Amygdala (tissue), 56 donors: ENCODE data around the gene SH3PXD2B.
A peak's percentile ranks its signal among the peaks of the same experiment; 100 is the strongest.
"Not testable (repeated sequence)": the region's sequence is repeated elsewhere in the genome, so short reads cannot be mapped to it uniquely, and the experiment has no call there.

Experiments used
- DNase-seq, 56 donors: peaks; one replicate each; lab custom pipeline; 2025; lab: John Stamatoyannopoulos, UW

Gene SH3PXD2B

GRCh38 chr5:172407822-172408221, 46.5 kb downstream of the SH3PXD2B start:
- no peak for DNase-seq

- DNase-seq = peak in 6 of 56 donors; percentile 13 to 79 (median 30)
These were observed 47.1 kb downstream of the SH3PXD2B start for GRCh38 chr5:172407241-172407691.

DNA sequence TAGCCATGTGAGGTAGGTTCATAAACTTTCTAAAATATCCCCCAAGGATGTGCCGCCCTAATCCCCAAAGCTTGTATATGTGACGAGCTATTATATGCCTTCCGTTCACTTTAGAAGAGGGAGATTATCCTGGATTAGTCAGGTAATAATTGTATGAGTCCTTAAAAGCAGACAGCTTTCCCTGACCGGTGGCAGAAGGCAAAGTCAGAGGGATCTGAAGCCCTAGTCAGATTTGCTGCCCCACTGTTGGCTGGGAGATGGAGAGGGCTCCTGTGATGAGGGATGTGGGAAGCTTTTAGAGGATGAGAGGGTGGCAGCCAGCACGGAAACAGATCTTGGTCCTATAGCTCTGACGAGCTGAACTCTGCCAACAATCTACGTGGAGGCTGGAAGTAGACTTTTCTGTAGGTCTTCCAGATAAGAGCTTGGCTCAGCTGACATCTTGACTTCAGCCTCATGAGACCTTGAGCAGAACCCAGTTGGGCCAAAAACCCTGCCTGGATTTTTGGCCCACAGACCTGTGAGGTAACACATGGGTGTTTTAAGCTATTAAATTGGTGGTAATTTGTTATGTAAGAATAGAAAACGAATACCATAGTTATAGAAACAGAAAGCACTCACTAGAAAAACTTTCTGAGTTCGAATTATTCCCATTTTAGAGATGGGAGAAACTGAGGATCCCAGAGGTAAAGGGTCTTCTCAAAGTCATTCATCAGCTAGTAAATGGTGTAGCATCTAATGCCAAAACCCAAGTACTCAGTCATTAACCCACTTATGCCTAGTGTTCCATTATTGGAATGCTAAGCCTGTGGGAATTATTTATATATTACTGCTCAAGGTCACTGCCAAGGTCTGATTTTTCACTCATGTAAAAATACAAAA, 48.9 kb downstream of the SH3PXD2B start:
- no peak for DNase-seq

GRCh38 chr5:172404746-172405145, 49.6 kb downstream of the SH3PXD2B start:
- DNase-seq = no peak

DNA sequence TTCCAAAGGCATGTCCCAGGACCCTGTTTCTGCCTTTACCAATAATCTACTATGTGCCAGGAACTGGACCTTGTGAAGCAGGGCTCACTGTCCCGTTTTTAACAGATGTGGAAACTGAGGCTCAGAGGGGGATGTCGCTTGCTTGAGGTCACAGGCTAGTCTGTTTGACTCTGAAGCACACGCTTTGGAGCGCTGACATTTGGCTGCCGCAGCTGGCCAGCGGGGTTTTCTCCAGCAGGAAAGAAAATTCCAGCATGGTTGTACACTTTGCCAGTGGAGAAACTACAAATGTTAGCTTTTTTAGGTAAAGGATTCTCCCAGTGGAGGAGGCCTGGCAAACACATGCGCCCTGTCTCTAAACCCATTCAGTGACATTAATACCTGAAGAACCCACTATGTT, 50.5 kb downstream of the SH3PXD2B start:
- peak in 1 of 56 donors; percentile 18 for DNase-seq

- DNase-seq = peak in 53 of 56 donors; percentile 21 to 89 (median 76)
These were observed 51.0 kb downstream of the SH3PXD2B start for GRCh38 chr5:172403189-172403796.

DNA sequence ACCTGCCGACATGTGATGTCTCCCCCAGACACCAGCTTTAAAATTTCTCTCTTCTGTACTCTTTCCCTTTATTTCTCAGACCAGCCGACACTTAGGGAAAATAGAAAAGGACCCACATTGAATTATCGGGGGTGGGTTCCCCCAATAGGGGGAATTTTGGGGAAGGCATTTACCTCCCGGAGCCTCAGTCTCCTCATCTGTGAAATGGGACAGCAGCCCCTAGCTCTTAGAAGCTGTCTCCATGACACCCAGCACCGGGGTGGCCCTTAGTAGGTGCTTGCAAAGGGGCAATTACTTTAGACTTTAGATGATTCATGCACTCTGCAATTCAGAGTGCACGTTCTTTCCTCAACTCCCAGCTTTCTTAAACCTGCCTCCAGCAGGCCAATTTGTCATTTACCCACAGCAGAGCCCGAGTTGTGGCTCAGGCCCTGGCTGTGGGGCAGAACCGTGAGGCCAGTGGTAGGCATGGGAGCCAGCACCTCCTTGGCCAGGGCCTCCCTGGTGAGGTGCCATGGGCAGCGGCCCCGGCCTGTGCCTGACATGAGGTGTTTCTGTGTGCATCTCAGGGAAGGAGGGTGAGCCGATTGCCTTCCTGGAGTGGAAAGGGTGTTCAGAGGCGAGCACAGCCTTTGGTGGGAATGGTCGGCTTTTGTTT, 51.7 kb downstream of the SH3PXD2B start:
- peak in 11 of 56 donors; percentile 49 to 86 (median 74) for DNase-seq

DNA sequence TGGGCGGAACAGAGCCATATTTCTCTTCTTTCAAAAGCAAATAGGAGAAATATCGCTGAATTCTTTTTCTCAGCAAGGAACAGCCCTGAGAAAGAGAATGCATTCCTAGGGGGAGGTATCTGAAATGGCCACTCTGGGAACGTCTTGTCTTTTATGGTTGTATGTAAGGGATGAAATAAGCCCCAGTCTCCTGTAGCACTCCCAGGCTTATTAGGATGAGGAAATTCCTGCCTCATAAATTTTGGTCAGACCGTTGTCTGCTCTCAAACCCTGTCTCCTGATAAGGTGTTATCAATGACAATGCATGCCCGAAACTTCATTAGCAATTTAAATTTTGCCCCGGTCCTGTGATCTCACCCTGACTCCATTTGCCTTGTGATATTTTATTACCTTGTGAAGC, 52.3 kb downstream of the SH3PXD2B start:
- DNase-seq = not testable (repeated sequence)

GRCh38 chr5:172399826-172400225, 54.5 kb downstream of the SH3PXD2B start:
- DNase-seq = no peak

- peak in 3 of 56 donors; percentile 7 to 39 (median 33) for DNase-seq
These were observed 55.0 kb downstream of the SH3PXD2B start for GRCh38 chr5:172399336-172399735.

DNA sequence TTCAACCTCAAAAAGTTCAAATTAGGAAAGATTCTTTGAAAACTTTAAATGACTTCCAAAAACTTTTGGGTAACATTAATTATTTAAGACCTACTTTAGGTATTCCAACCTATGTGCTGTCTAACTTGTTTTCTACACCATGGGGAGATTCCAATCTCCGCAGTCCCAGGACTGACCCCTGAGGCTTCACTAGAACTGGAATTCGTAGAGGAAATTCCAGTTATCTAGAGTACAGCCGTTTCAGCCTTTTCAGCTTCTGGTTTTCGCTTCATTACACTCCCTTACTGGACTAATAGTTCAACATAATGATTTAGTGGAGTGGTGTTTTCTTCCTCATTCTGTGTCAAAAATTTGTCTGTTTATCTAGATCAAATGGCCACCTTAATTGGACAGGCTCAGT, 55.7 kb downstream of the SH3PXD2B start:
- DNase-seq = not testable (repeated sequence)

- not testable (repeated sequence) for DNase-seq
These were observed 57.3 kb downstream of the SH3PXD2B start for GRCh38 chr5:172396994-172397393.

- DNase-seq = no peak
These were observed 58.1 kb downstream of the SH3PXD2B start for GRCh38 chr5:172396220-172396619.

DNA sequence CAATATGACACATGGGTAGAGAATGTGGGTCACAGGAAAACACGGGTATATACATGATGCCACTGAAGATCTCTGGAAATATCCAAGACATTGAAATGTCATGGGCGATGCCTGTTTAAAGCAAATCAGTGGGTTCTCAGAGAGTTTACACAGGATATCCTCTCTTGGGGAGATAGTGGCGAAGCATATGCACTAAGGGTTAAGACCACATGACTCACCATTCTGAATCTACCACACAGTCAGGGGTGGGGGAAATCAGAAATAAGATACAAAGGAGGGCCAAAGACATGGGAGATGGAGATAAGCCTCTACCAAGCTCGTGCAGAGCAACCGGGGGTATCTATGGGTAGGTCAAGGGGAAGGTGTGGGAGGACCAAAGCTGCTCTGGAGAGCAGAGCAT, 58.8 kb downstream of the SH3PXD2B start:
- DNase-seq = no peak

GRCh38 chr5:172389578-172390112, 64.7 kb downstream of the SH3PXD2B start:
- DNase-seq = no peak

DNA sequence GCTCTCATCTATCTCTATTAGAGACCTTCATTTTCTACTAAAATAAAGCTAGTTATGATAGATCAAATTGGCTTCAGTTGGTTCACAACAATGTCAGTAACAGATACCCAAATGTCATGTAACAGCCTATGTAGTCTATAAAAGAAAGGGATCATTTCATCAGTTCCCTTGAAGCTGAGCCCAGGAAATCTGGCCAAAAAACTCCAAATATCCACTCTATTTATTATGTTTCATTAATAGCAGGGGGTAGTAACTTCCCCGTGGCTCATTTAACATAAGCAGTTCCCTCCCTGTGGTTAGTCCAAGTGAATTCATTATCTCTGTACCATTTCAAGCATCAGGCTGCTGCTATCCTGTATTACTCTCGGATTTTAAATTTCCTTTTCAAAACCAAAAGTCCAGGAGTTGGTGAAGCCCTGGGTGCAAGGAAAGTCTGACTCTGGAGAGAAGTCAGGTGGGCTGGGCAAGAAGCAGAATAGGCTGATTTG, 66.0 kb downstream of the SH3PXD2B start:
- DNase-seq = no peak

GRCh38 chr5:172385707-172386106, 68.6 kb downstream of the SH3PXD2B start:
- no peak for DNase-seq

DNA sequence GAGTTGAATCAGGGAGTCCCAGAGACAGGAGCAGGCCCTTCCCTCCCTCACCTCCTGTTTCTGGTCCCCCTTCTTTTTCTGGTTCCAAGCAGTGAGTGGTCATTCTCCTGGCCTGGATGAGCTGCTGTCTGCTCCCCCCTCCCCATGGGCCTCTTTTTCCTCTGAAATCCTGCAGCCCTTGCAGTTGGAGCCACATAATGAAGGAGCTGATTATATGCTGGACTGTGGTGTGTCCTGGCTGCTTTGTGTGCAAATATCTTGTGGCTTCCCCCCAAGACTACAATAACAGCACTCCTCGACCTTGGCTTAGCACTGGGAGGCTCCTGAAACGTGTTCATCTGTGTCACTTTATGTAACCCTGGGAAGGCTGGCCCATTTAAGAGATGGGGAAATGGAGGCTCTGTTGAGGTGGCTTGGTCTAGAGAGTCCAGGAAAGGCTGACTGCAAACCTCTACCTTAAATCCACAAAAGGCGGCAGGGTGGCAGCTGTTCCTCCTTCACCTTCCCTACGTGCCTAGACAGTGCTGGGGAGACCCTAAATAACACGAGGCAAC, 69.2 kb downstream of the SH3PXD2B start:
- no peak for DNase-seq

GRCh38 chr5:172383191-172383802, 71.0 kb downstream of the SH3PXD2B start:
- DNase-seq = no peak
